ENCODE data around the gene TMC1.
"Not testable (repeated sequence)": the region's sequence is repeated elsewhere in the genome, so short reads cannot be mapped to it uniquely, and the experiment has no call there.

The TMC1 gene

GRCh38 chr9:72521416-72521815, at the start of gene TMC1:
Gene TMC1 (plus strand): TSS chr9:72521608. CDS start chr9:72648649, 127,041 bp downstream.
- DNase-seq: not testable (repeated sequence)

- DNase-seq: no peak
Measured at GRCh38 chr9:72473474-72474261, 47.7 kb upstream of the TMC1 start.

- no peak for DNase-seq
Measured at GRCh38 chr9:72474676-72475075, 46.7 kb upstream of the TMC1 start.

GRCh38 chr9:72476100-72476499, 45.3 kb upstream of the TMC1 start:
- DNase-seq: no peak

- no peak for DNase-seq
Measured at GRCh38 chr9:72476617-72477437, 44.6 kb upstream of the TMC1 start.

GRCh38 chr9:72477930-72478518, 43.4 kb upstream of the TMC1 start:
- no peak for DNase-seq

- DNase-seq: no peak
Measured at GRCh38 chr9:72478966-72479365, 42.4 kb upstream of the TMC1 start.

GRCh38 chr9:72480261-72480660, 41.1 kb upstream of the TMC1 start:
- DNase-seq: not testable (repeated sequence)

GRCh38 chr9:72480921-72481320, 40.5 kb upstream of the TMC1 start:
- no peak for DNase-seq

- DNase-seq: no peak
Measured at GRCh38 chr9:72485821-72486593, 35.4 kb upstream of the TMC1 start.

- DNase-seq: no peak
Measured at GRCh38 chr9:72486594-72486955, 34.8 kb upstream of the TMC1 start.

- DNase-seq: not testable (repeated sequence)
Measured at GRCh38 chr9:72487665-72488064, 33.7 kb upstream of the TMC1 start.

- no peak for DNase-seq
Measured at GRCh38 chr9:72489986-72490385, 31.4 kb upstream of the TMC1 start.

- no peak for DNase-seq
Measured at GRCh38 chr9:72491242-72491641, 30.2 kb upstream of the TMC1 start.

- no peak for DNase-seq
Measured at GRCh38 chr9:72494051-72494450, 27.4 kb upstream of the TMC1 start.

- no peak for DNase-seq
Measured at GRCh38 chr9:72497447-72498046, 23.9 kb upstream of the TMC1 start.

- DNase-seq: no peak
Measured at GRCh38 chr9:72506615-72507014, 14.8 kb upstream of the TMC1 start.

GRCh38 chr9:72509053-72509452, 12.4 kb upstream of the TMC1 start:
- no peak for DNase-seq

- DNase-seq: no peak
Measured at GRCh38 chr9:72509635-72510034, 11.8 kb upstream of the TMC1 start.

- not testable (repeated sequence) for DNase-seq
Measured at GRCh38 chr9:72521011-72521410, 397 bp upstream of the TMC1 start.

GRCh38 chr9:72524820-72525540, 3.6 kb downstream of the TMC1 start:
- DNase-seq: no peak
